ENCODE data around the gene LAMC3.
"Not testable (repeated sequence)": the region's sequence is repeated elsewhere in the genome, so short reads cannot be mapped to it uniquely, and the experiment has no call there.

LAMC3 gene

GRCh38 chr9:131099102-131099606 is 90.2 kb downstream of the LAMC3 start:
- DNase-seq (ENCODE audit: low read depth): no peak

GRCh38 chr9:131099845-131100244 is 90.9 kb downstream of the LAMC3 start:
- DNase-seq (ENCODE audit: low read depth): not testable (repeated sequence)

- no peak for DNase-seq (ENCODE audit: low read depth)
Measured at GRCh38 chr9:131100445-131100844, 91.5 kb downstream of the LAMC3 start.

- no peak for DNase-seq (ENCODE audit: low read depth)
Measured at GRCh38 chr9:131101207-131101964, 92.4 kb downstream of the LAMC3 start.

GRCh38 chr9:131103024-131103423 is 94.0 kb downstream of the LAMC3 start:
- no peak for DNase-seq (ENCODE audit: low read depth)

DNA sequence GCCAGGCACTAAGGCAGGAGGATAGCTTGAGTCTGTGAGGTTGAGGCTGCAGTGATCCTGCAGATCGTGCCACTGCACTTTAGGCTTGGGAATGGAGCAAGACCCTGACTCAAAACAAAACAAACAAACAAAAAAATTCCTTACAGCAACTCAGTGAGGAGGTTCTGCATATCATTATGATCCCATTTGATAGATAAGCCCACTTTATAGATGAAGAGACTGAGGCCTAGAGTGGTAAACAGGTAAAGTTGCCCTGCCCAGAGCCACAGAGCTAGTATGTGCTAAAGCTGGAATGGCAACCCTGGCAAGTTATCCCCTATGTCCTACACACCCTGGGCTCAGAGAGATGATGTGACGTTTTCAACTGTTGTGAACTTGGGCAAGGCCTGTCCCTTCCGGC is 94.6 kb downstream of the LAMC3 start:
- DNase-seq (ENCODE audit: low read depth): no peak

- no peak for DNase-seq (ENCODE audit: low read depth)
Measured at GRCh38 chr9:131104016-131104740, 95.2 kb downstream of the LAMC3 start.

GRCh38 chr9:131105952-131106351 is 97.0 kb downstream of the LAMC3 start:
- no peak for DNase-seq (ENCODE audit: low read depth)

DNA sequence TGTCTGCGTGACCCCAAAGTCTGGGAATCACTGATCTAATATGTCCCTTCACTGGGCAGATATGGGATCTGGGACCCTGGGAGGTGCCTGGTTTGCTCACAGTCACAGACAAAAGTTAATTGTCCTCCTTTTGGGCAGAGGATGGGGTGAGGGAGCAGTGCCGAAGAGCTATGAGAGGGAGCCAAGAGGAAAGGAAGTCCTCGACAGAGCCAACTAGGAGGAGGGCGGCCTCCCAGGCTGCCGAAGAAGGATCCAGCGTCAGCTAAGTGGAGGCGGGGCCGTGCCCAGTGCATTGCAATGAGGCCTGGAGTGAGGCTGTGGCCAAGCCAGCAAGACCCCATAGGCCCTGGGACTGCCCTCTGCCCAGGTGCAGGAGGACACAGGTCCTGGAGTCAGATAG is 98.8 kb downstream of the LAMC3 start:
- DNase-seq (ENCODE audit: low read depth): no peak

DNA sequence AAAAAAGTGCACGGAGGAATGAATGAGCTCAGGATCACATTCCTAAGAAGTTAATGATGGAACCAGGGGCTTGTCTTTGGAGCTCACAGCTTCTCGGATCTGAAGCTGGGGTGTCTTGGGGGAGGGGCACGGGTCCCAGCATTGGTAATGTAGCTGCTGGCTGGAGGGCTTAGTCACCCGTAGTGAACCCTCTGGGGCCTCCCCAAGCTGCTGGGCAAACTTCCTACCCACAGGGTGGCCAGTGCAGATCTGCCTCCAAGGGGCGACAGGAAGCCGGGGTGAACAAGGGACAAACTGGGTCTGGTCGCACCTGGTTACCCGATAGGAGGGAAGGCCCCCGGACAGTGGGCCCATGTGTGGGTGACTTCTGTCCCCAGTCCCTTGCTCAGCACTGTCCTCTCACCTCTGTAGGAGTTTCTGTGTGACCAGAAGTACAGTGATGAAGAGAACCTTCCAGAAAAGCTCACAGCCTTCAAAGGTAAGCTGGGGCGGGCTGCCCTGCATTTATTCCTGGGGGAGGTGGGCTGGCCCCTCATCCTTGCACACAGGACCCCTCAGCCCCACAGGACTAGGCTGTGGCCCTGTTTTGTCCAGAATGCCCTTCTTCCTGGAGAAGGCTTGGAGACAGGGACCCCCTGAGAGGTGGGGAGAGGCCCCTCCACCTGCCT is 102.3 kb downstream of the LAMC3 start:
- DNase-seq (ENCODE audit: low read depth): no peak

GRCh38 chr9:131111854-131112311 is 102.9 kb downstream of the LAMC3 start:
- DNase-seq (ENCODE audit: low read depth): no peak

DNA sequence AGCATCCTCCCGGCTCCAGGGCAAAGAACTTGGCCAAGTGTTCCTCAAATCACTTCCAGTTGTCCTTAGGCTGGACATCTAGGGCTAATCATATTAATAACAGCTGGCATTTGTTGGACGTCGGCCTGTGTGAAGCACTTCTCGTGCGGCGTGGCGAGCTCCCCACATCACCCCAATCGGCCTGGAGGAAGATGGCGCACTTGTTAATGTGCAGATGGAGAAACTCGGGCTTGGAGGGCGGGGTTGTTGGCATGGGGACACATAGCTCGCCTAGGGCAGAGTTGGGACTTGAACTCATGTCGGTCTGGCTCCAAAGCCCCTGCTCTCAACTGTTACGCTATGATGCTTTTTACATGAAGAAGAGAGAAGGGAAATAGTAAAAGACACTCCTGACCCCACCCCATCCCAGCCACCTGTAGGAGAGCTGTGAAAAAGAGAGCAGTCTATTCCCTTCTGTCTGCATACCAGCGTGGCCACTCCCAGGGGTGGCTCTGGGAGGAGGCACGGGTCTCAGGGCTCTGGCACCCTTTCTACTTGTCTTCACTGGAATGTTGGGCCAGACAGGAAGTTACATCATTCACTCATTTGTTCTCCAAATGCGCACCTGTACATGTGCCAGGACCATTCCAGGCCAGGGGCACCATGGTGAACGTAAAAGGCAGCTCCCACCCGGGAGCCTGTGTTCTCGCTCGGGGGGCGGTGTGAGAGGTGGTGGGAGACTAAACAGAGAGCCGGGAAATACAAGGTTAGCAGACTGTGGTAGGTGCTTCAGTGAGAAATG is 103.6 kb downstream of the LAMC3 start:
- no peak for DNase-seq (ENCODE audit: low read depth)

GRCh38 chr9:131113655-131114054 is 104.7 kb downstream of the LAMC3 start:
- DNase-seq (ENCODE audit: low read depth): no peak

DNA sequence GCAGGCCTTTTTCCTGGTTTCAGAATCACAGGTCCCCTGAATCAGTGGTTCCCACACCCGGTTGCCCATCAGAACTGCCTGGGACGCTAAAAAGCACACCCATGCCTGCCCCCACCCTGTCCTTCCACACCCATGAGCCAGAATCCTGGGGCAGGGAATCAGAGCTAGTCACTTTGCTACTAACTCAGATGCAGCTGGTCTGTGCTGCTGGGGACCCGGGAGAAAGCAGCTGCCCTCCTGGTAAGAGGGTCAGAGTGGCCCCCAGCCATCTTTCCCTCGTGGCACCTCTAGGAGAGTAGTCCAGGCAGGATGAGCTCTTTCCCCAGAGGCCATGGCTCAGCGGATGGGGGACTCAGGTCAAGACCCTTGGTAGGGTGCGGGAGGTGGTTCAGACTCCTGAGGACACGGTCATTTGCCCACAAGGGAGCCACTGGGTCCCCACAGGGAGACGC is 105.1 kb downstream of the LAMC3 start:
- DNase-seq (ENCODE audit: low read depth): no peak

DNA sequence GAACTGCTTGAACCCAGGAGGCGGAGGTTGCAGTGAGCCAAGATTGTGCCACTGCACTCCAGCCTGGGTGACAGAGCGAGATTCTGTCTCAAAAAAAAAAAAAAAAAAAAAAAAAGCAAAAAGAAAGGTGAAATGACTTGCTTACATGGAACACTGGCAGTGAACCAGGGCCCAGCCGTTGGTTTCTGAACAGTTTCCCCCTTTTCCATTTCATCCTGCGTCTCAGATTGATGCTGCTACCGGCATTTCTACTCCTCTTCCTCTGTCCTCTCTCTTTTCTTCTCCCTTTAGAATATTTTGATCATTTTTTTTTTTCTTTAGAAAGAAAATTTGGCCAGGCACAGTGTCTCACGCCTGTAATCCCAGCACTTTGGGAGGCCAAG is 106.4 kb downstream of the LAMC3 start:
- not testable (repeated sequence) for DNase-seq (ENCODE audit: low read depth)

GRCh38 chr9:131116281-131117120 is 107.5 kb downstream of the LAMC3 start:
- DNase-seq (ENCODE audit: low read depth): no peak

GRCh38 chr9:131117121-131117761 is 108.3 kb downstream of the LAMC3 start:
- no peak for DNase-seq (ENCODE audit: low read depth)

- no peak for DNase-seq (ENCODE audit: low read depth)
Measured at GRCh38 chr9:131117762-131118145, 108.8 kb downstream of the LAMC3 start.

DNA sequence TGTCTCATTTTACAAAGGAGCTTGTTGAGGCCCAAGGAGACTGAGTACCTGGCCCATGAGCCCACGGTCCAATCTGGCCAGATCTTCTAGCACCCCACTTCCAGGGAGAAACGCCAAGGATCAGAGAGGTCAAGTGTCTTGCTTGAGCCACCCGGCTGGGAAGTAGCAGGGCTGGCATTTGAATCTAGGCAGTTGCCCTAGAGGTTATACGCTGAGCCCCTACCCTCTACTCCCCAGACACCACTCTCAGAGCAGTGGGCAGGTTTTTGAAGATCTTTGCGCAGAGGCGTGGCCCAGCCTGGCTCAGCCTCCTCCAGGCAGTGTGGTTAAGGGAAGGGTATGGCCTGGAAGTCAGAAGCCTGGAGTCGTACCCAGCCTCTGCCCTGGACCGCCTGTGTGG is 110.6 kb downstream of the LAMC3 start:
- no peak for DNase-seq (ENCODE audit: low read depth)

- no peak for DNase-seq (ENCODE audit: low read depth)
Measured at GRCh38 chr9:131120620-131121228, 111.8 kb downstream of the LAMC3 start.

Measured in activated T-helper 1 cell treated with Interleukin-2 at 50 U/mL for 16 hours (primary cell).